NK-92 (cell line): ENCODE results near the gene RAB44.

Experiments
- DNase-seq: peaks from one replicate; lab custom pipeline; 2025; ENCODE audit not compliant: unreplicated experiment; lab: John Stamatoyannopoulos, UW

The RAB44 gene

DNA sequence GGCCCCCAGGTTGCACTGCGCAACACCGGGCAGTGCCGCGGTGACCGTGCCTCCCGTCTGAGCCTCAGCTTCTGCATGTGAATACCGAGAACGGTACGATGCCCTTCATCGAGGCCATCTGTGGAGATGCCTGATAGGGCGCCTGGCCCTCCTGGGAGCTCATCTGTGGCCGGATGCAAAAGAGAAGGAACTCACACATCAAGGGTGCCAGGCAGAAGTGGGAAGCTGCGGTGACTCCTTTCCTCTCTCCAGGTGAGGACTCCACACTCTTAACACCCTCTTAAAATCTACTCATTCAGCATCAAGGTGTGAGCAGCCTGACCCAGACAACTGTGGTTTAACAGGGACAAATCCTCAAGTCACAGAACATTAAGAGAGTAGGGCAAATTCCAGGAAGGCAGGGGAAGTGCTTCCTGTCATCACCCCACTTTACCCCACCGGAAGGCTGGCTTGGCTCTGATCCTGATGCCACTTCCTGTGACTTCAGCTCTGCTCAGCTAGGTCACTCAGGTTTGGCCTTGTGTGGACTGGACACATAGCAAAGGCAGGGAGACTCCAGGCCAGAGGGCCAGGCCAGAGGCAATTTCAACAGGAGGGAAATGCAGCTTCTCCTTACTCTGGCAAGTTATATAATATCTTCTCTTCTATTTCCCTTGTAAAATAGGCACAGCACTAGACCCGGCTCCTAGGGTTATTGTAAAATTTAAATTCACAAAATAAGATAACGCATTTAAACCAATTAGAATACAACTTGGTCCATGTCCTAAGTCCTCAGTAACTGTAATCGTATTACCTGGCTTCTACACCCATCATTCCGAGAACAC is 72.3 kb downstream of the RAB44 start:
- no peak for DNase-seq

DNA sequence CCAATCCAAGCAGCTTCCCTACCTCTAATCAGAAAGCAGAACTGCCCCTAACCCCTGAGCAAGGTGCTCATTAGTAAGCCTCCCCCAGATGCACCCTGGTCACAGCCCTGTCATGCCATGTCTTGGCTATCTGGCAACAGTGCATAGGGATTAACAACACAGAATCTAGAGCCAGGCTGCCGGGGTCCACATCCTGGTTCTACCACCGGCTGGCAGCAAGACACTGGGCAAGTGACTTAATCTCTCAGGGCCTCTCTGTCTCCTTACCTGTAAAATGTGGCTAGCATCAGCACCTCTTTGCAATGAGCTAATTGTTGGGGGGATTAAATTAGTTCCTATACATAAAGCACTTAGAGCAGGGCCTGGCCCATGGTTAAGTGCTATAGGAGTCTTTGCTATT is 73.5 kb downstream of the RAB44 start:
- no peak for DNase-seq

DNA sequence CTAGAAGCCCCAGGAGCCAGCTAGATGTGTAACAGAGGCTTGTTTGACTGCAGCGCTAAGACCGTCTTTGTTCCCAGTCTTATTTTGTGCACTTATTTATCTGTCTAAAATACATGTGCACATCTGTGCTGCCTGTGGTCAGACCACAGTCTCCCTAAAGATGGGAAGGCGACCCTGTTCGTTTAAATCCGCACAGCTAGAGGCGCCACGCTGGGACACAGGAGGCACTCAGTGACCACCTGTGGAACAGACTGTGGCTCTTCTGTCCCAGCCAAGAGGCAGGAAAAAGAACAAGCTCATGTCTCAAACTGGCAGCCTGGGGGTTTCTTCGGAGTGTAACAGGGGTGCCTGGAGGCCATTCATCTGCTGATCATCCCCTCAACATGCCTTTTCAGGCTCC is 74.8 kb downstream of the RAB44 start:
- no peak for DNase-seq

DNA sequence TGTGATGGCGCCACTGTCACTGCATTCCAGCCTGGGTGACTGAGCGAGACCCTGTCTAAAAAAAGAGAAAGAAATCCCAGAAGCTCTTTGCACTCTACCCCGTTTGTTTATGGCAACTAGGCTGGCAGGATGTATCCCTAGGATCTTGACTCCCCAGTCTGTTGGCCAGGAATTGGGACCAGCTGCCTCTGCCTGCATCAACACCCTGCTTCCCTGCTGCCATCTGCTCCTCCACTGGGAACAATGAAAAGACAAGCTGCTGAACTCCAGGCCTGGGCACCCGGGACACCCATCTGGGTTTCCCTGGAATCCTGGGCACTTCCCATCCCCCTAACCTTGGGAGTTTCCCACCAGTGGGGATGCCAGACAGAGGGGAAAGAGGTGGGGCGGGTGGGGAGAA is 76.7 kb downstream of the RAB44 start:
- no peak for DNase-seq

DNA sequence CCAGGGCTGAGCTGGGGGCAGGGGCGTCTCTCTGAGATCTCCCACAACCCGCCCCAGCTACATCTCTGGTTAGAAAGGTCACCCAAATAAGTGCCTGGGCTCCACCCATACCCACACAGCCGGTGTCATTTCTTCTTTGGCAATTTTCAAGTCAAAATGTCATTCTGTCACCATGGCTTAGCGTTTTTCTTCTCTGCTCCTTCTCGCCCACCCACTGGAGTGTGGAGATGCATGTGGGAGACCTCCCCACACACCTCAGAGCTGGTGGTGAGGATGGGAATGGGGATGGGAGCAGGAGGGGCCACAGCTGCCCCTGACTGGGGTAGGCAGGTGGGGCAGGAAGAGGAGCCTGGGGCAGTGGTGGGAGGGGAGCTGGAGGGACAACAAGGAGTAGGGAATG is 78.5 kb downstream of the RAB44 start:
- no peak for DNase-seq

DNA sequence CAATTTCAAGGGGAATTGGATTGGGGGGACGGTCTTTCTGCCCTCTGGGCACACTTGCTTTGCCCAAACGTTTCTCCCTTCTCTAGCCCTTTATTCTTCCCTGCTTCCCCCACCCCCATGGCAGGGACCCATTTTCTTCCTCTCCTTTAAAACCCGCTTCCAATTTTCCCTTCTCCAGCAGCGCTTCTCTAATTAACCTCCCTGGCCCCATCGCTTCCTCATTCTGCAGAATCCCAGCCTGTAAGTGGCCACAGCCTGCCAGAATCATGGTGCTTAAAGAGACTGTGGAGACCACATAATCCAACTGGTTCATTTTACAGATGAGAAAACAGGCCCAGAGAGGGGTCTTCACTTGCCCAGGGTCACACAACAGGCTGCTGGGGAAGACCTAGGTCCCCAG is 80.2 kb downstream of the RAB44 start:
- DNase-seq = no peak

DNA sequence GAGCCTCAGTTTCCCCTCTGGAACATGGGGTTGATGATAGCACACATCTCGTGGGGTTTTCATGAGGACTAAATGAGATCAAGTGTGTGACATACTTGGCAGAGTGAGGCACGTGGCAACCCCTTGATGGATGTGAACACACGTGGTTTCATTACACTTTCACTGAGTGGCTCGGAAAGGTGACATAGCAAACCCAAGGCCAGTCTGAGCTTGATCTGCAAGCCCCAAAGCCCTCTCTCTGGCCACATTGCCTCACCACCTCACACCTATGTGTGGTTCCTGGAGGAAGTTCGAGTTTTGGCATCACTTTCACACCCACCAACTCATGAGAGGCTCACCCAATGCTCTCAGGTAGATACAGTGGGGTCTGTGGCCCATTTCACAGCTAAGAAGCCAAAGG is 81.6 kb downstream of the RAB44 start:
- no peak for DNase-seq

DNA sequence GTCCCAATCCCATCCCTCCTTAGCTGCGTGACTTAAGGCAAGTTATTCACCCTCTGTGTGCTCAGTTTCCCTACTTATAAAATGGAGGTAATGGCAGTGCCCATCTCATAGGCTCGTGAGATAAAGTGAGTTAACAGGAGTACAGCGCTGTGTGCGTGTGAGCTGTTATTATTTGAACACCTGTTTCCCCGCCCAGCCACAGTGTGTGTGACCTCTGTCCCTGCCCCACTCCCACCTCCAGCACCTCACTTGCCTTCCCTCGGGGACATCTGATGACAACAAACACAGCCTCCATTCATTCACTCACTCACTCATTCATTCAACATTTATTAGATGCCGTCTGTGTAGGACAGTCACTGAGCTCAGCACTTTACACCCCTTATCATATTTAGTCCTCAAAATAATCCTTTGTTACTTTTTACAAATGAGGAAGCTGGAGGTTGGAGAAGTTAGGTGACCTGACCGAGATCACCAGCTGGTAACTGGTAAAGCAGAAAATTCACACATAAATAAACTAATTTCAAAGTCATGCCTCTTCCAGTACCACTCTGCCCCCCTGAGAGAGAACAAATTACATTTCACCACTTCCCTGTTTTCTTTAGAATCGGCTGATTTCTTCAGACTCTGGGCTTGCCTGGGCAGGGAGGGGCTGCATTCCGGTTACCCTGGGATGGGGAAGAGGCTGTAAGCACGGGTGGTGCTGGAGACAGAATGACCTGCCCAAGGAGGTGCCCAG is 83.0 kb downstream of the RAB44 start:
- no peak for DNase-seq

DNA sequence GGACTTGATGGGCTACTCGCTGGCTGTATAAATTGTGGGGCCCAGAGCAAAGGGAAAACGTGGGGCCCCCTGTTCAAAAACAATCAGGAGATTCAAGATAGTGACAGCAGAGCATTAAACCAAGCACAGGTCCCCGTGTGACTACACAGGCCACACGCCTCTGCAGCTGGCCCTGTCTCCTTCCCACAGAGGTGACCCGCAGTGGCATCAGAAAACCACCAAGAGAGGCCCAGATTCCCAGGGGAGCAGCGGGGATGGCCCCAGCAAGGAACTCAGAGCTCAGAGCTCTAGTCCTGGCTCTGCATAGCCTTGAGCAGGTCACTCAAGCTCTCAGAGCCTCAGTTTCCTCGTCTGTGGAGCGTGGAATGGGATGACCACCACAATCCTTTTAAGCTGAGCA is 84.0 kb downstream of the RAB44 start:
- DNase-seq = no peak
